C4-2B (cell line): ENCODE data around the gene LTBP2.

Experiments used
- H3K27ac ChIP-seq: fragments of 450-650 bp; 2 replicates; pipeline ENCODE4 v1.5.1; 2017
- CTCF ChIP-seq: fragments of 450-650 bp; conservative IDR thresholded peaks from 2 replicates; pipeline ENCODE4 v1.5.1; 2017; ENCODE audit warnings: mild to moderate bottlenecking
- ZFX ChIP-seq: fragments of 450-650 bp; IDR thresholded peaks from 2 replicates; pipeline ENCODE4 v1.6.1; 2017

The LTBP2 gene

GRCh38 chr14:74493343-74494261 lies 118.4 kb downstream of the LTBP2 start, which contains the start of gene ISCA2:
Gene ISCA2, plus strand, starts transcription at chr14:74493765. Its CDS starts 10 bp downstream, at chr14:74493775.
- TF ChIP-seq CTCF (no peak), ZFX (peak; percentile 68)
- peak within 1 kb of the TSS; percentile 94 for H3K27ac ChIP-seq

GRCh38 chr14:74492776-74493342 lies 119.2 kb downstream of the LTBP2 start, which contains the start of gene NPC2:
Gene NPC2, minus strand, starts transcription at chr14:74493305. Its CDS starts 31 bp downstream, at chr14:74493274.
- H3K27ac ChIP-seq: peak within 1 kb of the TSS; percentile 94

GRCh38 chr14:74491956-74492775 lies 119.9 kb downstream of the LTBP2 start:
- peak; percentile 73 for TF ChIP-seq CTCF
- TF ChIP-seq ZFX: no peak
- peak overlapping the region; percentile 70 for H3K27ac ChIP-seq

More at GRCh38 chr14:74492776-74493342, 119.2 kb downstream of the LTBP2 start, which contains the start of gene NPC2:
- no peak for TF ChIP-seq CTCF

- H3K27ac ChIP-seq: no peak overlapping the region
- TF ChIP-seq ZFX (no peak), CTCF (no peak)
Observed at GRCh38 chr14:74490486-74490885, 121.6 kb downstream of the LTBP2 start.

GRCh38 chr14:74488786-74489397 lies 123.1 kb downstream of the LTBP2 start:
- TF ChIP-seq ZFX: no peak
- TF ChIP-seq CTCF: no peak
- no peak overlapping the region for H3K27ac ChIP-seq

GRCh38 chr14:74486164-74486563 lies 125.9 kb downstream of the LTBP2 start:
- TF ChIP-seq ZFX (no peak), CTCF (no peak)

More at GRCh38 chr14:74486164-74486563, 125.9 kb downstream of the LTBP2 start:
- H3K27ac ChIP-seq: no peak overlapping the region
